Measurements from ENCODE around the gene PAK4. TPM values are rescaled to one million over a fixed set of nuclear protein-coding genes. Genes with fewer than 3 reads are reported as not detected.

The PAK4 gene
- total RNA-seq, 1 donor from 2014 or later, result 73.9 TPM

DNA sequence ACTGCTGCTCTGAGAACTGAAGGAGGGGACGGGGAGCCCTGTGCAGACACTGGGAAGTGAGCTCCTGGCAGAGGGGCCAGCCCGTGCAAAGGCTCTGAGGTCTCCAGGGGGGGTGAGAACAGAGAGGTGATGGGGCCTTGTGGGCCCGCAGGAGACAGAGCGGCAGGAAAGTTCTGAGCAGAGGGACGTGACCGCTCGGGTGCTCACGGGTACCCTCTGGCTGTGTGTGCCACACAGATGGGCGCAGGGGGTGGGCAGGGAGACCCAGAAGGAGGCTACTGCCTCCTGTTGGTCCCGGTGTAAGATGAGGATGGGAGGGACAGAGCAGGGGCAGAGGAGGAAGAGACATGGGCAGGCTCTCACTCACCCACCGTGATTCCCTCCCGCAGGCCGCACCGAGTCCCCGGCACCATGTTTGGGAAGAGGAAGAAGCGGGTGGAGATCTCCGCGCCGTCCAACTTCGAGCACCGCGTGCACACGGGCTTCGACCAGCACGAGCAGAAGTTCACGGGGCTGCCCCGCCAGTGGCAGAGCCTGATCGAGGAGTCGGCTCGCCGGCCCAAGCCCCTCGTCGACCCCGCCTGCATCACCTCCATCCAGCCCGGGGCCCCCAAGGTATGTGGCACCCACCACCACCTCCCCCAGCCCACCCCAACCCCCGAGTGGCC is 43.7 kb downstream of the PAK4 start:
- DNase-seq (ENCODE audit: low spot score, unreplicated experiment), result no peak
- H3K4me1 Mint-ChIP-seq (ENCODE audit: low read depth), result peaks cover 12% of the 10 kb centered on the region
- TF ChIP-seq, protein P1, sequence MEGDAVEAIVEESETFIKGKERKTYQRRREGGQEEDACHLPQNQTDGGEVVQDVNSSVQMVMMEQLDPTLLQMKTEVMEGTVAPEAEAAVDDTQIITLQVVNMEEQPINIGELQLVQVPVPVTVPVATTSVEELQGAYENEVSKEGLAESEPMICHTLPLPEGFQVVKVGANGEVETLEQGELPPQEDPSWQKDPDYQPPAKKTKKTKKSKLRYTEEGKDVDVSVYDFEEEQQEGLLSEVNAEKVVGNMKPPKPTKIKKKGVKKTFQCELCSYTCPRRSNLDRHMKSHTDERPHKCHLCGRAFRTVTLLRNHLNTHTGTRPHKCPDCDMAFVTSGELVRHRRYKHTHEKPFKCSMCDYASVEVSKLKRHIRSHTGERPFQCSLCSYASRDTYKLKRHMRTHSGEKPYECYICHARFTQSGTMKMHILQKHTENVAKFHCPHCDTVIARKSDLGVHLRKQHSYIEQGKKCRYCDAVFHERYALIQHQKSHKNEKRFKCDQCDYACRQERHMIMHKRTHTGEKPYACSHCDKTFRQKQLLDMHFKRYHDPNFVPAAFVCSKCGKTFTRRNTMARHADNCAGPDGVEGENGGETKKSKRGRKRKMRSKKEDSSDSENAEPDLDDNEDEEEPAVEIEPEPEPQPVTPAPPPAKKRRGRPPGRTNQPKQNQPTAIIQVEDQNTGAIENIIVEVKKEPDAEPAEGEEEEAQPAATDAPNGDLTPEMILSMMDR (IDR thresholded peaks at IDR 0.05; ENCODE audit: unreplicated experiment), result no peak
- no peak overlapping the region for H3K27ac Mint-ChIP-seq
- peaks cover 6% of the 10 kb centered on the region for H3K36me3 Mint-ChIP-seq (ENCODE audit: insufficient read depth)
- no peaks in the 10 kb centered on the region for H3K27me3 Mint-ChIP-seq
- no peaks in the 10 kb centered on the region for H3K9me3 Mint-ChIP-seq (ENCODE audit: low read depth)
- no peak overlapping the region for H3K4me3 Mint-ChIP-seq (ENCODE audit: low read depth)

DNA sequence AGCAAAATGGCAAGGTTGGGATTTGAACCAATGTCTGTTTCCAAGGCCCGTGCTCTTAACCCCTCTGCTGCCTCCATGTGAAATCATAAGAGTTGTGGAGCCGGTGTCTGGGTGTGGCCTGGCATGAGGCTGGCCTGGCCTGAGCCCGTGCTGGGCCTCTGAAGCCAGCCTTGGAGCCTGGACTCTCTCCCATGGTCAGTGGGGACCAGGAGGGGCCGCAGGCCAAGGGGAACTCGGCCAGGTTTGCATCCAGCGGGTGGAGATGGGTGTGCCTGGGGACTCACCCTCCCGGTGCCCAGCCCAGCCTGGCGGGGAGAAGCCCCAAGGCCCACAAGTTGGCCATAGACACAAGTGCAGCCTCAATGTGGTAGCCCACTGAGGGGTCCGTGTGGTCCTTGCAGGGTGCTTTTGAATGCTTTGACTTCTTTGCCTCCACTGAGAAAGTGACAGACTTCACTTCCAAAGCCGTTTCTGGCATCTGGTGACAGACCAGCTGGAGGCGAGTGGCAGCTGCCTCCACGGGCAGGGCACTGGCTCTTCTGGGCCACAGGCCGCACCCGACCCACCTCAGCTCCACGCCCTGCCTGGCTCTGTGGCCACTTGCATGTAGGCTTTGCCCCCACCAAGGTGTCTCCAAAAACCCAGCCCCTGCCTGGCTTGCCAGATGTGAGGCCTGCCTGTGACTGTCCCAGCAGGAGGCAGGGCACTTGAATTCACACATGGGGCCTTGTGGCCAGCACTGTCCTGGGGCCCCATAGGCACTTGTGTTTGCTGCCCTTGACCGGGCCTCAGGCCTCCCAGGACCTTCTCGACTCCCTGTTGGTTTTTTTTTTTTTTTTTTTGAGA is 45.0 kb downstream of the PAK4 start:
- Mint-ChIP-seq H3K27ac (no peak overlapping the region), H3K36me3 (ENCODE audit: insufficient read depth) (peaks cover 6% of the 10 kb centered on the region), H3K4me3 (ENCODE audit: low read depth) (no peak overlapping the region), H3K9me3 (ENCODE audit: low read depth) (no peaks in the 10 kb centered on the region), H3K4me1 (ENCODE audit: low read depth) (peaks cover 11% of the 10 kb centered on the region), H3K27me3 (no peaks in the 10 kb centered on the region)
- TF ChIP-seq, protein P1 (IDR thresholded peaks at IDR 0.05; ENCODE audit: unreplicated experiment), result no peak
- no peak for DNase-seq (ENCODE audit: low spot score, unreplicated experiment)

GRCh38 chr19:39171479-39172465 is 46.2 kb downstream of the PAK4 start:
- Mint-ChIP-seq H3K9me3 (ENCODE audit: low read depth) (no peaks in the 10 kb centered on the region), H3K27ac (no peak overlapping the region)
- TF ChIP-seq, protein P1 (IDR thresholded peaks at IDR 0.05; ENCODE audit: unreplicated experiment), result no peak

GRCh38 chr19:39172700-39173501 is 47.3 kb downstream of the PAK4 start:
- H3K9me3 Mint-ChIP-seq (ENCODE audit: low read depth), result no peaks in the 10 kb centered on the region
- no peak for DNase-seq (ENCODE audit: low spot score, unreplicated experiment)
- H3K27ac Mint-ChIP-seq, result no peak overlapping the region
- H3K27me3 Mint-ChIP-seq, result no peaks in the 10 kb centered on the region
- H3K4me1 Mint-ChIP-seq (ENCODE audit: low read depth), result peaks cover 4% of the 10 kb centered on the region
- peaks cover 8% of the 10 kb centered on the region for H3K36me3 Mint-ChIP-seq (ENCODE audit: insufficient read depth)
- H3K4me3 Mint-ChIP-seq (ENCODE audit: low read depth), result no peak overlapping the region
- TF ChIP-seq, protein P1 (IDR thresholded peaks at IDR 0.05; ENCODE audit: unreplicated experiment), result no peak

More at GRCh38 chr19:39171479-39172465, 46.2 kb downstream of the PAK4 start:
- peaks cover 11% of the 10 kb centered on the region for H3K4me1 Mint-ChIP-seq (ENCODE audit: low read depth)
- peaks cover 8% of the 10 kb centered on the region for H3K36me3 Mint-ChIP-seq (ENCODE audit: insufficient read depth)
- no peak for DNase-seq (ENCODE audit: low spot score, unreplicated experiment)
- H3K27me3 Mint-ChIP-seq, result no peaks in the 10 kb centered on the region
- H3K4me3 Mint-ChIP-seq (ENCODE audit: low read depth), result no peak overlapping the region
